ENCODE results near the gene PLXNA3.

Gene PLXNA3

GRCh38 chrX:154458116-154458953 is at the start of gene PLXNA3:
Gene PLXNA3, plus strand, starts transcription at chrX:154458281. Its CDS starts 1,903 bp downstream, at chrX:154460184.
- DNase-seq = peak; percentile 68

GRCh38 chrX:154408659-154409221 is 49.3 kb upstream of the PLXNA3 start:
- DNase-seq = no peak

GRCh38 chrX:154409222-154409871 is 48.7 kb upstream of the PLXNA3 start, which contains the start of gene DNASE1L1:
Gene DNASE1L1, minus strand, starts transcription at chrX:154409254. Its CDS starts 3,686 bp downstream, at chrX:154405568.
- DNase-seq = no peak

- DNase-seq = peak; percentile 57
Measured at GRCh38 chrX:154411981-154412340, 46.1 kb upstream of the PLXNA3 start.

- peak; percentile 19 for DNase-seq
Measured at GRCh38 chrX:154412468-154412867, 45.6 kb upstream of the PLXNA3 start.

GRCh38 chrX:154413142-154413541 is 44.9 kb upstream of the PLXNA3 start:
- DNase-seq = no peak

- no peak for DNase-seq
Measured at GRCh38 chrX:154417157-154417556, 40.9 kb upstream of the PLXNA3 start.

- no peak for DNase-seq
Measured at GRCh38 chrX:154419189-154419588, 38.9 kb upstream of the PLXNA3 start.

GRCh38 chrX:154419688-154420401 is 38.2 kb upstream of the PLXNA3 start:
- no peak for DNase-seq

- no peak for DNase-seq
Measured at GRCh38 chrX:154420402-154420756, 37.7 kb upstream of the PLXNA3 start.

GRCh38 chrX:154426916-154427770 is 30.9 kb upstream of the PLXNA3 start:
- DNase-seq = no peak

- peak; percentile 89 for DNase-seq
Measured at GRCh38 chrX:154428176-154429171, 29.6 kb upstream of the PLXNA3 start, which contains the start of gene ATP6AP1. Gene ATP6AP1, plus strand, starts transcription at chrX:154428677. Its CDS starts 16 bp downstream, at chrX:154428693.

GRCh38 chrX:154429711-154430110 is 28.4 kb upstream of the PLXNA3 start:
- DNase-seq = no peak

GRCh38 chrX:154430479-154430878 is 27.6 kb upstream of the PLXNA3 start:
- no peak for DNase-seq

- DNase-seq = no peak
Measured at GRCh38 chrX:154430916-154431315, 27.2 kb upstream of the PLXNA3 start.

- DNase-seq = no peak
Measured at GRCh38 chrX:154431341-154431740, 26.7 kb upstream of the PLXNA3 start.

- DNase-seq = no peak
Measured at GRCh38 chrX:154432210-154432609, 25.9 kb upstream of the PLXNA3 start.

- DNase-seq = no peak
Measured at GRCh38 chrX:154433605-154434004, 24.5 kb upstream of the PLXNA3 start.

- no peak for DNase-seq
Measured at GRCh38 chrX:154434394-154435168, 23.5 kb upstream of the PLXNA3 start.

- no peak for DNase-seq
Measured at GRCh38 chrX:154435171-154435733, 22.8 kb upstream of the PLXNA3 start.
